PC-9 (cell line): Measurements from ENCODE around the gene KCND1.

Source experiments
- CTCF ChIP-seq: fragments of 200-600 bp; sonication (generic); conservative IDR thresholded peaks from 2 replicates; pipeline ENCODE4 v1.6.1; 2017; ENCODE audit warnings: mixed run types, antibody characterized with exemption, mild to moderate bottlenecking, moderate library complexity
- EZH2 ChIP-seq: fragments of 200-600 bp; sonication (generic); IDR thresholded peaks from 2 replicates; pipeline ENCODE4 v1.8.0; 2017; ENCODE audit warnings: antibody characterized with exemption, low read depth

- no peak for TF ChIP-seq CTCF
- no peak for TF ChIP-seq EZH2
Observed at GRCh38 chrX:48948589-48948988, 23.1 kb downstream of the KCND1 start.
